ENCODE results near the gene RAD51B. TPM values are rescaled to one million over a fixed set of nuclear protein-coding genes. Genes with fewer than 3 reads are reported as not detected.
A peak's percentile ranks its signal among the peaks of the same experiment; 100 is the strongest.

The RAD51B gene
- total RNA-seq, 4 donors from 2014 or later = 12.6 to 26.4 (median 16.7) TPM

- TF ChIP-seq CTCF (IDR thresholded peaks at IDR 0.05) = no peak
- no peak for TF ChIP-seq EP300 (IDR thresholded peaks at IDR 0.05)
- TF ChIP-seq POLR2A (IDR thresholded peaks at IDR 0.05) = no peak
- Histone ChIP-seq H3K27me3 (no peaks in the 10 kb centered on the region), H3K4me1 (peaks cover 7 to 93% (median 44%) of the 10 kb centered on the region in 4 donors), H3K4me3 (no peak overlapping the region), H3K9me3 (no peaks in the 10 kb centered on the region), H3K36me3 (no peaks in the 10 kb centered on the region), H3K27ac (peak overlapping the region in 2 of 4 donors; percentile 47 to 87)
- no peak for DNase-seq (ENCODE audit: low spot score in 2 of 2)
- 80 to 85% methylated on average over 7 of the region's 7 CpGs for WGBS, 2 donors
Measured at GRCh38 chr14:68668531-68668930, 849.0 kb downstream of the RAD51B start.

GRCh38 chr14:68669111-68669511 lies 849.5 kb downstream of the RAD51B start:
- 19 to 29% methylated on average over 3 of the region's 3 CpGs for WGBS, 2 donors

GRCh38 chr14:68669603-68670358 lies 850.2 kb downstream of the RAD51B start:
- 48 to 57% methylated on average over 14 of the region's 14 CpGs for WGBS, 2 donors
- Histone ChIP-seq H3K4me3 (no peak overlapping the region), H3K4me1 (peaks cover 7 to 81% (median 34%) of the 10 kb centered on the region in 4 donors), H3K27me3 (no peaks in the 10 kb centered on the region), H3K36me3 (no peaks in the 10 kb centered on the region), H3K9me3 (no peaks in the 10 kb centered on the region), H3K27ac (peak overlapping the region; percentile 7 to 87 (median 29))
- no peak for TF ChIP-seq CTCF (IDR thresholded peaks at IDR 0.05)
- no peak for TF ChIP-seq EP300 (IDR thresholded peaks at IDR 0.05)
- no peak for TF ChIP-seq POLR2A (IDR thresholded peaks at IDR 0.05)
- DNase-seq (ENCODE audit: low spot score in 2 of 2) = no peak

More at GRCh38 chr14:68669111-68669511, 849.5 kb downstream of the RAD51B start:
- no peak for DNase-seq (ENCODE audit: low spot score in 2 of 2)
- peak overlapping the region in 3 of 4 donors; percentile 47 to 87 (median 48) for H3K27ac ChIP-seq
- no peaks in the 10 kb centered on the region for H3K27me3 ChIP-seq
- H3K4me3 ChIP-seq = no peak overlapping the region
- peaks cover 7 to 87% (median 40%) of the 10 kb centered on the region in 4 donors for H3K4me1 ChIP-seq
- TF ChIP-seq EP300 (IDR thresholded peaks at IDR 0.05) (no peak), CTCF (IDR thresholded peaks at IDR 0.05) (no peak), POLR2A (IDR thresholded peaks at IDR 0.05) (no peak)
- no peaks in the 10 kb centered on the region for H3K9me3 ChIP-seq
- H3K36me3 ChIP-seq = no peaks in the 10 kb centered on the region

- no peak for DNase-seq (ENCODE audit: low spot score in 2 of 2)
- no peaks in the 10 kb centered on the region for H3K9me3 ChIP-seq
- 86 to 87% methylated on average over 1 of the region's 1 CpG for WGBS, 2 donors
- H3K36me3 ChIP-seq = no peaks in the 10 kb centered on the region
- H3K4me3 ChIP-seq = no peak overlapping the region
- peaks cover 5 to 76% (median 30%) of the 10 kb centered on the region in 4 donors for H3K4me1 ChIP-seq
- H3K27me3 ChIP-seq = no peaks in the 10 kb centered on the region
- H3K27ac ChIP-seq = peak overlapping the region in 2 of 4 donors; percentile 47 to 87
- TF ChIP-seq CTCF (IDR thresholded peaks at IDR 0.05) = no peak
- no peak for TF ChIP-seq POLR2A (IDR thresholded peaks at IDR 0.05)
- TF ChIP-seq EP300 (IDR thresholded peaks at IDR 0.05) = no peak
Measured at GRCh38 chr14:68670359-68670715, 850.8 kb downstream of the RAD51B start.

- 32 to 51% methylated on average over 2 of the region's 2 CpGs for WGBS, 2 donors
- Histone ChIP-seq H3K4me1 (peaks cover 5 to 60% (median 24%) of the 10 kb centered on the region in 4 donors), H3K27me3 (no peaks in the 10 kb centered on the region), H3K4me3 (no peak overlapping the region), H3K9me3 (no peaks in the 10 kb centered on the region), H3K36me3 (no peaks in the 10 kb centered on the region), H3K27ac (peak overlapping the region in 3 of 4 donors; percentile 32 to 87 (median 35))
- TF ChIP-seq CTCF (IDR thresholded peaks at IDR 0.05) = no peak
- DNase-seq (ENCODE audit: low spot score in 2 of 2) = no peak
Measured at GRCh38 chr14:68671909-68672308, 852.3 kb downstream of the RAD51B start.

All from tibial nerve (tissue), 4 donors.